ENCODE measurements around the gene PLAAT5.

Gene PLAAT5

GRCh38 chr11:63510360-63511047, 19.5 kb upstream of the PLAAT5 start:
- TF ChIP-seq CTCF (conservative IDR thresholded peaks at IDR 0.05; ENCODE audit: low read depth, low read length): peak; percentile 15
- DNase-seq (ENCODE audit: low read depth): peak; percentile 31
- no peak overlapping the region for H3K4me3 ChIP-seq (ENCODE audit: low read length)

GRCh38 chr11:63508745-63509144, 17.8 kb upstream of the PLAAT5 start:
- no peak for TF ChIP-seq CTCF (conservative IDR thresholded peaks at IDR 0.05; ENCODE audit: low read depth, low read length)
- H3K4me3 ChIP-seq (ENCODE audit: low read length): no peak overlapping the region
- DNase-seq (ENCODE audit: low read depth): no peak

- H3K4me3 ChIP-seq (ENCODE audit: low read length): no peak overlapping the region
- DNase-seq (ENCODE audit: low read depth): no peak
- TF ChIP-seq CTCF (conservative IDR thresholded peaks at IDR 0.05; ENCODE audit: low read depth, low read length): peak; percentile 59
Observed at GRCh38 chr11:63508009-63508408, 17.0 kb upstream of the PLAAT5 start.

GRCh38 chr11:63507511-63507910, 16.5 kb upstream of the PLAAT5 start:
- TF ChIP-seq CTCF (conservative IDR thresholded peaks at IDR 0.05; ENCODE audit: low read depth, low read length): no peak
- no peak for DNase-seq (ENCODE audit: low read depth)
- H3K4me3 ChIP-seq (ENCODE audit: low read length): no peak overlapping the region

- no peak for TF ChIP-seq CTCF (conservative IDR thresholded peaks at IDR 0.05; ENCODE audit: low read depth, low read length)
- H3K4me3 ChIP-seq (ENCODE audit: low read length): no peak overlapping the region
Observed at GRCh38 chr11:63506876-63507275, 15.9 kb upstream of the PLAAT5 start.

GRCh38 chr11:63505857-63506528, 15.0 kb upstream of the PLAAT5 start, which contains the start of gene LGALS12:
Gene LGALS12 (plus strand): TSS chr11:63506084. CDS start chr11:63506459, 375 bp downstream.
- no peak within 1 kb of the TSS for H3K4me3 ChIP-seq (ENCODE audit: low read length)
- no peak for TF ChIP-seq CTCF (conservative IDR thresholded peaks at IDR 0.05; ENCODE audit: low read depth, low read length)
- no peak for DNase-seq (ENCODE audit: low read depth)

More at GRCh38 chr11:63506876-63507275, 15.9 kb upstream of the PLAAT5 start:
- no peak for DNase-seq (ENCODE audit: low read depth)

All from retinal pigment epithelial cell (primary cell).